GM21528 (cell line): ENCODE measurements around the gene SRPK2.

ENCODE experiments used
- ATAC-seq: cut with Tn5 transposase; IDR thresholded peaks from one replicate; pipeline ENCODE4 v1.9.1; 2021; ENCODE audit warnings: mild to moderate bottlenecking, moderate library complexity; ENCODE audit not compliant: unreplicated experiment, low FRiP score

Gene SRPK2

GRCh38 chr7:105118612-105119600 is 269.8 kb downstream of the SRPK2 start:
- no peak for ATAC-seq

- no peak for ATAC-seq
These were observed 276.0 kb downstream of the SRPK2 start for GRCh38 chr7:105112440-105113418.

- ATAC-seq, result no peak
These were observed 281.3 kb downstream of the SRPK2 start for GRCh38 chr7:105107458-105107857.

- ATAC-seq, result no peak
These were observed 282.2 kb downstream of the SRPK2 start for GRCh38 chr7:105106473-105106872.

- ATAC-seq, result no peak
These were observed 283.1 kb downstream of the SRPK2 start for GRCh38 chr7:105105579-105105978.

- no peak for ATAC-seq
These were observed 286.0 kb downstream of the SRPK2 start for GRCh38 chr7:105102557-105103352.

- ATAC-seq, result peak; percentile 57
These were observed 286.9 kb downstream of the SRPK2 start for GRCh38 chr7:105101864-105102263.

- ATAC-seq, result no peak
These were observed 289.7 kb downstream of the SRPK2 start for GRCh38 chr7:105098863-105099515.

- ATAC-seq, result no peak
These were observed 291.1 kb downstream of the SRPK2 start for GRCh38 chr7:105097619-105098018.

GRCh38 chr7:105096306-105096705 is 292.4 kb downstream of the SRPK2 start:
- ATAC-seq, result no peak

GRCh38 chr7:105094966-105095365 is 293.8 kb downstream of the SRPK2 start:
- ATAC-seq, result no peak

- ATAC-seq, result no peak
These were observed 300.3 kb downstream of the SRPK2 start for GRCh38 chr7:105088456-105088855.

- ATAC-seq, result no peak
These were observed 300.7 kb downstream of the SRPK2 start for GRCh38 chr7:105087981-105088380.

GRCh38 chr7:105086850-105087249 is 301.9 kb downstream of the SRPK2 start:
- no peak for ATAC-seq

- no peak for ATAC-seq
These were observed 304.1 kb downstream of the SRPK2 start for GRCh38 chr7:105084581-105084980.

GRCh38 chr7:105079348-105079747 is 309.4 kb downstream of the SRPK2 start:
- ATAC-seq, result no peak

- ATAC-seq, result no peak
These were observed 315.6 kb downstream of the SRPK2 start for GRCh38 chr7:105073143-105073542.

GRCh38 chr7:105068886-105069285 is 319.8 kb downstream of the SRPK2 start:
- ATAC-seq, result no peak

- no peak for ATAC-seq
These were observed 321.0 kb downstream of the SRPK2 start for GRCh38 chr7:105067691-105068090.
